GM12874 (cell line): ENCODE results near the gene ATXN2.

Experiments
- TF ChIP-seq, protein P1 (sequence below): IDR thresholded peaks from 2 replicates; pipeline ENCODE4 v1.5.1; 2011; ENCODE audit warnings: low read depth, mild to moderate bottlenecking, control low read depth, low read length, moderate library complexity; ENCODE audit not compliant: insufficient read depth

Gene ATXN2

DNA sequence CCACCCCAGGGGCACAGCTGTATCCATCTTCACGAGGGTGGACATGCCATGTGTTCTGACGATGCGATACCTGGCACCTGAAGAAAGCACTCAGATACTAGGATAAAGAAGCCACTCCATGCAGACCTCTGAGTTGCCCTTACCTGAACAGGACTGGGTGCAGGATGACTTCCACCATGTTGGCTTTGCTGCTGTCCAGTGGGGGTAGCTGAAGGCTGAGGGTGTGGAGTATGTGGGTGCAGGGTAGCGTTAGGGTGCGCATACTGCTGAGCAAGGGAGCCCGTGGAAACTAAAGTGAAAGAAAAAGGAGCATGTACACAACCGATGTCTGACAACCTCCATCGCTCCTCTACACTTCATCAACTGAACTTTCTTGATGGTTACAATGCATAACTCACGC is 142.0 kb downstream of the ATXN2 start:
- TF ChIP-seq, protein P1, sequence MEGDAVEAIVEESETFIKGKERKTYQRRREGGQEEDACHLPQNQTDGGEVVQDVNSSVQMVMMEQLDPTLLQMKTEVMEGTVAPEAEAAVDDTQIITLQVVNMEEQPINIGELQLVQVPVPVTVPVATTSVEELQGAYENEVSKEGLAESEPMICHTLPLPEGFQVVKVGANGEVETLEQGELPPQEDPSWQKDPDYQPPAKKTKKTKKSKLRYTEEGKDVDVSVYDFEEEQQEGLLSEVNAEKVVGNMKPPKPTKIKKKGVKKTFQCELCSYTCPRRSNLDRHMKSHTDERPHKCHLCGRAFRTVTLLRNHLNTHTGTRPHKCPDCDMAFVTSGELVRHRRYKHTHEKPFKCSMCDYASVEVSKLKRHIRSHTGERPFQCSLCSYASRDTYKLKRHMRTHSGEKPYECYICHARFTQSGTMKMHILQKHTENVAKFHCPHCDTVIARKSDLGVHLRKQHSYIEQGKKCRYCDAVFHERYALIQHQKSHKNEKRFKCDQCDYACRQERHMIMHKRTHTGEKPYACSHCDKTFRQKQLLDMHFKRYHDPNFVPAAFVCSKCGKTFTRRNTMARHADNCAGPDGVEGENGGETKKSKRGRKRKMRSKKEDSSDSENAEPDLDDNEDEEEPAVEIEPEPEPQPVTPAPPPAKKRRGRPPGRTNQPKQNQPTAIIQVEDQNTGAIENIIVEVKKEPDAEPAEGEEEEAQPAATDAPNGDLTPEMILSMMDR = no peak

DNA sequence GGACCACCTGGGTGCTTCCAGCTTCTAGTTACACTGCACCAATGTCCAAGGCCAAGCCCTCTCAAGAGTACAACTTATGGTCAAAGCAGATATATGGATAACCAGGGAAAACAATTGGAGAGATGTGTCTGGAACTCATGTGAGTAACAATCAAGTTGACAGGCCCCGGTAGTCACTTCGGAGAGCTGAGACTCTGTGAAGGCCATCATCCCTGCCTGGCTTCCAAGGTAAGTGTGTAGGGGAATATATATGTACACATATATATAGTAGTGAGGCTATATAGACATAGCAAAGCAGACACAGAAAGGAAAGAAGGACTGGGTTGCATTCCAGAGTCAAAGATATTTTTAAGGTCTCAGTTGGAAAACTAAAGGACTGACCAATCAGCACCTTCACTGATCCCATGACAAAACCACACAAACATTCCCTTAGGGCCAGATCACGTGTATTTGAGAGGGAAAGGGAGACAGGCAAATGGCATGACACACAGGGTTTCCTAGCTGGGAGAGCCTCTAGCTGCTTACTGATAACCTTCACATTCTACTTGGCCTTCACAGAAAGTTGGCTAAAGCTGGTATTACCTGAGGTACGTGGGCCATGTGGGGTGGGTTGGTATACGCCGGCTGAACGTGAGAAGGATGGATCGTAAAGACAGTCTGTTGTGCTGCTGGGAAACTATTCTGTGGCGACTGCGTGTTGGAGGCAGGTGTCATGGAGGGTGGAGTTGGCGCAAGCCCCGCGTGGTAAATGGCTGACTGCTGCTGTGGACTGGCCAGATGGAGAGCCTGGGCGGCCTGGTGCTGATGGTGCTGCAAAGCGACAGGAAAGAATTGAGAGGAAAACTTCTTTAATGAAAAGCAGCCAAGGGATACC is 143.4 kb downstream of the ATXN2 start:
- TF ChIP-seq, protein P1 = no peak

DNA sequence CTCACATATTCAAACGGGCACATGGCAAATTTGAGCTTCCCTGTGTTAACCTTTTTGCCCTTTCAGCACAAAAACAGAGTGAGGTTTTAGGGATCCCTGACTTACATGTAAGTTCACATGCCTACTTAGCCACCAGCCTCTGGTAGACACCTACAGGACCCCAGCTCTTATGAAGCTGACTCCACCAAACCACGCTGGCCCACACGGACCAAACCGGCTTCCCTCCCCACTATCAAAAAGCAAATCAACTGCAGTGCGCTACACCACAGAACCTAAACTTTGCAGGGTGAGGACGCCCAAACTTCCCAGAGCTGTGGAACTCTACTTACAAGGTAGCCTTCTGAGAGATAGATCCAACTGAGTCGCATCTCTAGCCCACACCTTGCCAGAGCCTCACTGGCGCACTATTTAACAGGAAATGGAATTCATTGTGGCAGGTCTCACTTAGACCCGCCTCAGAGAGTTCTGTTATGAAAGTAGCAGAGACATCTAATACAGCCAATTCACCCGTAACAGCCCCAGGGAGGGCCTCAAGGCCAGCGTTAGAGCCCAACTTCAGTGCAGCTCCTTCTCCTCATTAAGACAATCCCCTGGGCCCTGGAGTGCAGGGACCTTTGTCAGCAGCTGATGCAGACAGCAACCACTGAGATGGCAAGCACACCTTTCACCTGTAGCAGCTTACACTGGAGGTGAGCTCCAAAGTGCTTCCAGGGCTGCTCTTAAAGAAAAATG is 144.2 kb downstream of the ATXN2 start:
- TF ChIP-seq, protein P1 = no peak

DNA sequence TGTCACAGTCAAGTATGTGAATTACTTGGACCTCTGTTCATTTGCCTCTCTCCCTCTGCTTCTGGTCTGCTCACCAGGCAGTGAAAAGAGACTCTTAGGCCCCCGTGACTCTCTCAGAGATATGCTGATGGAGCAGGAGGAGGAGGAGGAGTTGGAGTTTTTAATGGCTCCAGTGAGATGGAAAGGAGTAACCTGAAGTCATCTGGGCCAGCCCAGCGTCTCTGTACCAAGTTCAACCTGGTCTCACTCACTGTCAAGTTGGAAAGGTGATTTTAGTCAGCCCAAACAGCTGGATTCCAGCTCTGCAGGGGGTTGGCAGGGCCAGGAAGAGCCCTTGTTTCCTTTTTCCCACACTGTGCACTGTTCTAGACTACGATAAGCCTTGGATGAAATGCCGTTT is 144.8 kb downstream of the ATXN2 start:
- TF ChIP-seq, protein P1 = no peak

DNA sequence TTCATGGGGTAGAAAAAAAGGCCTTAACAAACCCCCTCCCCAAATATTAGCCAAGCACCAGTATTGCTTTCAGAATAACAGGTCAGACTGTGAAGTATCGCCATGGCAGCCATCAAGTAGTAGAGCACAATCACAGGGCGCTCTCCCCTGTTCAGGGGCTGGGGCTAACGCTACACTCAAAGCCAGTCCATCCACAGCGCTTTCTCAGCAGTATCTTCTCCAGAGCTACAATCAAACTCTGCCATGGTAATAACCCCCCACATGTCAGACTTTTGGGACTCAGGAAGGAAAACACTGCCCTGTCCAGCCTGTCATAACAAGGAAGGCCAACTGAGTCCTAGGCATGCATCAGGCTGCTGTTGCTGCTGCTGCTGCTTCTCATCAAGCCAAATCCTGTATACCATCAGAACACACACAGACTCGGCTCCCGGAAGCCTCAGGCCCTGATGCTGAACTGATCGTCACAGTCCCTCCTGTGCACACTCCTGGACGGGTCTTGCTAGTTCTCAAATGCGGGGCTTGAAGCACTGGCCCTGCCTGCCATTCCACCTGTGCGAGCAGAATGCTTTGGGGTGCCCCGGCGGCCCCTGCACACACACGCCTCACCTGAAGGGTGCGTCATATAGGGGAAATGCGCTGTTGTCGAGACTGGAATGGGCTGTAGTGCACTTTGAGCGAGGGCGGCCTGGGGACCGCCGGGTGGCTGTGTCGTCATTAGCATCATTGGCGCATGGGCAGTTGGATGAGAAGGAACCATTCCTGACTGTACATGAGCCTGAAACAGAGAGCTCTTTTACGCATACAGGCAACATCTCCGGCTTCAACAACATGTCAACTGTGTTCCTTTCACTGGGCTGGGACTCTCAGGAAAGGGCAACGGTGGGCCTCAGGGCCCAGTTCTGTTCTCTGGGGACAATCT is 145.8 kb downstream of the ATXN2 start:
- TF ChIP-seq, protein P1 = no peak

DNA sequence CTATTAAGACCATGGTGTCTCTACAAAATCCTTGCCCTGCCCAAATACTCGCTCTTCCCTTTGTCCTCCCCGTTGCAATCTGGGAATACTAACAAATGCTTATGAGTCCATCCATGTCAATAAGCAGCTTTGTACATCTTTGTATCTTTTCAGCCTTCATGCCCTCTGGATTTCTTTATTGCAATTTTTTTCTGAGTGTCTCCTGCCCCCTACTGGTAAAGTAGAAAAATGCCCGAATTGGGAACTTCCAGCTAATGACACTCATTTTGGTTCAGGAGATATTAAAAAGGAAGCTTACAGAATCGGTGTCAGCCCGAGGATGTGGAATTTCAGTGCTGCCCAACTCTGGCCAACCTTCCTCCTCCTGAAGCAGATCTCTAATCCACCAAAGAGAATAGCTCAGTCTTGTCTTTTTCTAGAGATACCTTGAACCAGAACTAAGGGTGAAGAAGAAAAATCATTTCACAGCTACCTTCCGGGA is 147.4 kb downstream of the ATXN2 start:
- TF ChIP-seq, protein P1 = peak; percentile 58
